NOMO-1 treated with DMSO at 0.1 percent for 48 hours (cell line): ENCODE data around the gene TMEM222.
"Not testable (repeated sequence)": the region's sequence is repeated elsewhere in the genome, so short reads cannot be mapped to it uniquely, and the experiment has no call there.

Experiments used
- DNase-seq: peaks from one replicate; lab custom pipeline; 2025; ENCODE audit not compliant: unreplicated experiment; lab: John Stamatoyannopoulos, UW

TMEM222 gene

GRCh38 chr1:27321813-27322568, at the start of gene TMEM222:
Gene TMEM222, plus strand, starts transcription at chr1:27322163. Its CDS starts 35 bp downstream, at chr1:27322198.
- peak; percentile 98 for DNase-seq

- DNase-seq = no peak
These were observed 47.8 kb upstream of the TMEM222 start for GRCh38 chr1:27274204-27274603.

DNA sequence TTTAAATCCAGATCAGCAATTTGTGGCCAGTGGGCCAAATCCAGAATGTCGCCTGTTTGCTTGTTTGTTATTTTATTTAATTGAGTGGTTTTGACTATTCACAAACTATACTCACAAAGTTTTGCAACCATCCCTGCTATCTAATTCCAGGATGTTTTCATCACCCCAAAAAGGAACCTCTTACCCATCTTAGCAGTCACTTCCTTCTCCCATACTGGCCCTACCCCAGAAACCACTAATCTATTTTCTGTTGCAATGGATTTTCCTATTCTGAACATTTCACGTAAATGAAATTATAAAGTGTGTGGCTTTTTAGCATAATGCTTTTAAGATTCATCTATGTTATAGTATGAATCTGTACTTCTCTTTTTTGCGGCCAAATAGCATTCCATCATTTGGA, 46.3 kb upstream of the TMEM222 start:
- DNase-seq = peak; percentile 77

GRCh38 chr1:27284425-27285273, 37.3 kb upstream of the TMEM222 start:
- DNase-seq = peak; percentile 76

GRCh38 chr1:27285274-27285660, 36.7 kb upstream of the TMEM222 start:
- DNase-seq = no peak

DNA sequence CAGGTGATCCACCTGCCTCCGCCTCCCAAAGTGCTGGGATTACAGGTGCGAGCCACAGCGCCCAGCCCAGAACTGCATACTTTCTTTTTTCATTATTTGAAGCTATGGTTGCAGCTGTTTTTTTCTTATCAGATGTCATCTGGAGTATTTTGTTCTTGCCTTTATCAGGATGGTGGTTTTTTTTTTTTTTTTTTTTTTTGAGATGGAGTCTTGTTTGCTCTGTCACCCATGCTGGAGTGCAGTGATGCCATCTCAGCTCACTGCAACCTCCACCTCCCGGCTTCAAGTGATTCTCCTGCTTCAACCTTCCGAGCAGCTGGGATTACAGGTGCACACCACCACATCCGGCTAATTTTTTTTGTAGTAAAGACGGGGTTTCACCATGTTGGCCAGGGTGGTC, 36.1 kb upstream of the TMEM222 start:
- not testable (repeated sequence) for DNase-seq

GRCh38 chr1:27289125-27289524, 32.8 kb upstream of the TMEM222 start:
- not testable (repeated sequence) for DNase-seq

DNA sequence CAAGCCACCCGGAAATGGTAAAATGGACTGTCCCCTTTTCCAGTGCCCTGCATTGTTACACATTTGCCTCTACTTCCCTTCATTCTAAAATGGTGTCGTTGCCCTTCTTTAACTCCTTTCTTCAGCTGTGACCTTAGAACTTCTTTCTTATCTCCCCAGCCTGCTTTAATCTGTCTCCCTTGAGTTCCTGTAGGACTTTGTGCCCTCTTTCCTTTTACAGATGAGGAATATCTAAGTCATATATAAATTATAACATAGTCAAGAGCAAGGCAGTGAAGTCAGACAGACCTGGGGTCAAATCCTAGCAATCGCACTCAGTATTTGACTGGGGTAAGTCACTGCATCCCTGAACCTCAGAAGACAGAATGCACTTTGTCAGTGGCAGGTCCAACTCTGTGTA, 31.4 kb upstream of the TMEM222 start:
- DNase-seq = no peak

DNA sequence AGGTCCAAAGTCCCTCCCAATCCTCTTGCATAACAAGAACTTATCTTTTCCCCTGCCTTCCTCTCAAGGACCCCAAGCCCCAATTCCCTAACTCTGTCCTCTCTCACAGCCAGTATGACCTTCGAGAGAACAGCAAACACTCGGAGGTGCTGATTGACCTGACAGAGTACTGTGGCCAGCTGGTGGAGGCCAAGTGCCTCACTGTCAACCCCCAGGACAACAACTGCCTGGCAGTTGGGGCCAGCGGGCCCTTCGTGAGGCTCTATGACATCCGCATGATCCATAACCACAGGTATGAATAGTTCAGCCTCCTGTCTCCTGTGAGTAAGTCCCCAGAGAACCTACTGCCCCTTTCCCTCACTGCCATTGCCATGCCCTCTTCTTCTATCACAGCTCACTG, 29.9 kb upstream of the TMEM222 start:
- no peak for DNase-seq

GRCh38 chr1:27293915-27294314, 28.0 kb upstream of the TMEM222 start:
- DNase-seq = no peak

DNA sequence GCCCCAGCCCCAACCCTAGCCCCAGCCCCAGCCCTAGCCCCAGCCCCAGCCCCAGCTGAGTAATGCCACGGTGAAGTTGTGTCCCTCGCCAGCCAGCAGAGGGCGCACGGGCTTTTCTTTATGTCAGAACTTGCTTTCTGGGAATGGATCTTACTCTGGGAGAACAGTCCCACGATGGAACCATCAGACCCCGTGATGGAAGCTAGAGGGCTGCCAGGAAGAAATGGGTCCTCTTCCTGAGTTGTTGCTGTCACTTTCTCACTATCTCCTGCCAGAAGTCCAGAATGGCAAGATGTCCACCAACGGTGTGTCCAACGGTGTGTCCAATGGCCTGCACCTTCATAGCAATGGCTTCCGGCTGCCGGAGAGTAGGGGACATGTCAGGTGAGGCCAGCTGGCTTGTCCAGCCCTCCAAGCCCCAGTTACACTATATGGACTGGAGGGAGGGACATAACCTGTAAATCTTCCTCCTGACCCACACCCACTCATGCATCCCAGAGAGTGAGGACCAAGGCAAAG, 25.1 kb upstream of the TMEM222 start:
- peak; percentile 13 for DNase-seq

DNA sequence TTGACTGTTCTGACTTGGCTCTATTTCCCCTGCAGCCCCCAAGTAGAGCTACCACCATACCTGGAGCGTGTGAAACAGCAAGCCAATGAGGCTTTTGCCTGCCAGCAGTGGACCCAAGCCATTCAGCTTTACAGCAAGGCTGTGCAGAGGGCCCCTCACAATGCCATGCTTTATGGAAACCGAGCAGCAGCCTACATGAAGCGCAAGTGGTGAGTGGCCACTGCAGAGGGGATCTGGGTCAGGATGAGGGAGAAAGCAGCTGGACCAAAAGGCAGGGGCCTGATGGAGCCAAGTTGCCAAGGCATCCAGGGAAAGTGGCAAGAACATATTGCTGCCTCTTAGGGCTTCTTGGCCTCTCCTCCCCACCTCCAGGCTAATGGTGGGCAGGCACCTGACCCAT, 24.1 kb upstream of the TMEM222 start:
- DNase-seq = no peak

GRCh38 chr1:27298632-27299384, 23.2 kb upstream of the TMEM222 start:
- DNase-seq = no peak

GRCh38 chr1:27299385-27300271, 22.3 kb upstream of the TMEM222 start:
- no peak for DNase-seq

GRCh38 chr1:27300341-27301051, 21.5 kb upstream of the TMEM222 start:
- peak; percentile 67 for DNase-seq

GRCh38 chr1:27301052-27301422, 20.9 kb upstream of the TMEM222 start:
- no peak for DNase-seq

DNA sequence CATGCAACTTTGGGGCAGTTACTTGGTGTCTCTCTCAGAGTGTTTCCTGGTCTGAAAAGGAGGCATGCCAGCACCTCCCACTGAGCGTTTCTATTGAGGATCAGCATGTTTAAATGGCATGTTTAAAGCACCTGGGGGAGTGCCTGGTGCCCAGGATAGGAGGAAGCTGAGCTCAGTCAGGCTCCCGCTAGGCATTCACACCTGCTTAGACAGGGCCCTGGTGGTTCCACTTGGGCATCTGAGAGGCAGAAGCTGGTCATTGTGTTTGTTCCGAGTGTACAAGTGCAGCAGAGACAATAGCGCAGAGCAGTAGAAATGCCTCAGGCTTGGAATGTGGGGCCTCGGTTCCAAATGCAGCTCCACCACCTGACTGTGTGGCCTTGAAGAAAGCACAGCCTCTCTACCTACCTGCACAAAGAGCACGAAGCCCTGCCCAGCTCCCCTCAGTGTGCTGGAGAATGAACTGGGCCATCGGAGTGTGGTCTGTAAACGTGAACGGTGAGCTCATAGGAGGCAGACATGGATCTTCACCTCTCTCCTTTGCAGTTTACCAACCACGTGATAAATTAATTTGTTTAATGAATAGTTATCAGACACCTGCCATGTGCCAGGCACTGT, 20.3 kb upstream of the TMEM222 start:
- DNase-seq = no peak

- no peak for DNase-seq
These were observed 19.4 kb upstream of the TMEM222 start for GRCh38 chr1:27302612-27303011.

GRCh38 chr1:27303509-27303908, 18.5 kb upstream of the TMEM222 start:
- DNase-seq = no peak
